NOMO-1 treated with DMSO at 0.1 percent for 48 hours (cell line): ENCODE data around the gene B9D1.

Experiments used
- DNase-seq: peaks from one replicate; lab custom pipeline; 2025; ENCODE audit not compliant: unreplicated experiment; lab: John Stamatoyannopoulos, UW

Gene B9D1

DNA sequence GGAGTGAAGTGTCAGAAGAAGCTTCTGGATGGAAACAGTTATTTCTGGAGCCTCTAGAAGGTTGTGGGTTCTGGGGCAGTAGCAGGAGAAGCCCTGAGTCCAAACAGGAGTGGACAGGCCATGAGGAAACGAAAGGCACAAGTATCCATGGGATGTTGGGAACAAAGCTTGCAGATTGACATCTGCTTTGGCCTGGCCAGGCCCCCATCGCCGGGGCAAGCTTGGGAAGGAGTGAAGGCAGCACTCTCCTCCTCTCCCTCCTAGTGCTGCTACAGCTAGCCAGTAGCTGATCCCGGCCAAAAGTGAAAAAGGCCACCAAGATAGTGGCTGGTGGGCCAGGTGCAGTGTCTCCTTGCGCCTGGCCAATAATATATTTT is 40.4 kb downstream of the B9D1 start:
- no peak for DNase-seq

DNA sequence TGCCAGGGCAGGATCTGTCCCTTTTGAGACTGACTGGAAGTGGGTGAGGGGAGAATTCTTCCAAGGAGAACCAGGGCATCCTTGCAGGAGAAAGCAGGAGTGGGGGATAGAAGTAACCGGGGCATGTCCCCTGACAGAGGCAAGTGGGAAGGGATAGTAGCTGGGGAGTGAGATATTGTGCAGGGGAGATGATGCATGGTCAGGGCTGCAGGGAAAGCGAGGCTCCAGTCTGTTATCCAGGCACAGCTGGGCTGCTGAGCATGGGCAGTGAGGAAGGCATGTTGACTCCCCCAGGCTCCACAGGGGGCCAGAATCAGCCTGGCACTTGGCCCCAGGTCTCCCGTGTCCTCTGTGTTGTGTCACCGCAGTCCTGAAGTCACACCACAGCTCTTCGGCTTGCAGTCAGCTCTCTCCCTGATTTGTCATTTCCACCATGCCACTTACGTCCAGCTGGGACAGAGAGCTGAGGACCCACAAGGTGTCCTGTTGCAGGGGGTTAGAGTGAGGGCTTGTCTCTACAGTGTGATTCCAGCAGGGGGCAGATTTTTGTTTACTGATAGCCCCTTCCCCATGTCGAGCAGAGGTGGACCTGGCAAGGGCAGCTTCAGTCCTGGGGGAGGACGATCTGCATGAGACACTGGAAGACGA is 40.9 kb downstream of the B9D1 start:
- DNase-seq = no peak

DNA sequence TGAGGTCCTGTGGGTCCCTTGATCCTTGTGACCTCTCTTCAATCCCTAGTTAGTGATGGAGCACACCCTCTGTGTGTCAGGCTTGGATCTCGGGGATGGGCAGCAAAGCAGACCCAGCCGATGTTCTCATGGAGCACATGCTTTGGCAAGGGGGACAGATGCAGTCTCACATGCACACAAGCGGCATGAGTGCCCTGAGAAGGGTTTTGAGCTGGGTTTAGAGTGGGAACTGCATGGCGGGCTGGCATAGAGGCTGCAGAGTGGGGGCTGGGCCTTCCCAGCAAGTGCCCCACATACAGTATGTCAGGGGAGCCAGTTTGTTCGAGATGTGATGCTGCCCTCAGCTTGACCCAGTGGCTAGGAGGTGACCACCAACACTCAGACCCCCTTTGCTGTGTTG is 41.6 kb downstream of the B9D1 start:
- DNase-seq = no peak

DNA sequence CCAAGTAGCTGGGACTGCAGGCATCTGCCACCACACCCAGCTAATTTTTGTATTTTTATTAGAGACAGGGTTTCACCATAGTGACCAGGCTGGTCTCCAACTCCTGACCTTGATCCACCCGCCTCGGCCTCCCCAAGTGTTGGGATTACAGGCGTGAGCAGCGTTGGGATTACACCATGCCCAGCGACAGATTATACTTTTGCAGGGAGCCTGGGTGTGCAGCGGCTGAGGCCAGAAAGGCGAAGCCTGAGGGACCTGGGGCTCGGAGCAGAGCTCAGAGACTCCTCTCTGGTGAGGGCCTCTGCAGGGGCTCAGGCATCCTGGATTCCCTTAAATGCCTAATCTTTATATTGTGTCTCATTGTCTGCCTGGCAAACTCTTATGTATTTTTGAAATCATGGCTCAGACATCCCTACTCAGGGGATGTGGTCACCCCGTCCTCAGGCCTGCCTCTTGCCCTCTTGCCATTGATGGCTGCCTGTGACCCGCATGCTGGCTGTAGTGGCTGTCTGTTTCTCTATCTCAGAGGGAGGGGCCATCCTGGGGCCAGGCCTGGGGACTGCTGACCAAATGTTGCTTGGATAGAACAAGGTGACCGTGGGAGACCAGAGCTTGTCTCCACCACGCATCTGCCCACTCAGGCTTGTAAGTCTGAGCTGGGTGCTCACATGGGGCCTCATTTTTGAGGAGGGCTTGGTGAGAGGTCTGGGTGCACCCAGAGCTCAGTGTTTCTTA is 42.6 kb downstream of the B9D1 start:
- DNase-seq = no peak

DNA sequence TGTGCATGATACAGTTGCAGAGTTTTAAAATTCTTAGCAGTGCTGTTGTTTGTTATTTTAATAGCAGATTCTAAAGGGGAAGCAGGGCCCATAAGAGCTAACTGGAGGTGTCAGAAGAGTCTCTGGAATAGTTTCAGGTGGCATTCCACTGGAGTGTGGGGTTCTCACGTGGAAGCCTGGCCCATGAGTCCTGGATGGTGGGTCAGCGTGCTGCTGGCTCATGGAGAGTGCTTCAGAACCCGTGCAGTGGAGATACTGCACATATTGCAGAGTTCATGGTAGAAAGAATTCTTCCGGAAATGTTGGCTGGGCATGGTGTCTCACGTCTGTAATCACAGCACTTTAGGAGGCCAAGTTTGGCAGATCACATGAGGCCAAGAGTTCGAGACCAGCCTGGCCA is 43.9 kb downstream of the B9D1 start:
- DNase-seq = no peak

DNA sequence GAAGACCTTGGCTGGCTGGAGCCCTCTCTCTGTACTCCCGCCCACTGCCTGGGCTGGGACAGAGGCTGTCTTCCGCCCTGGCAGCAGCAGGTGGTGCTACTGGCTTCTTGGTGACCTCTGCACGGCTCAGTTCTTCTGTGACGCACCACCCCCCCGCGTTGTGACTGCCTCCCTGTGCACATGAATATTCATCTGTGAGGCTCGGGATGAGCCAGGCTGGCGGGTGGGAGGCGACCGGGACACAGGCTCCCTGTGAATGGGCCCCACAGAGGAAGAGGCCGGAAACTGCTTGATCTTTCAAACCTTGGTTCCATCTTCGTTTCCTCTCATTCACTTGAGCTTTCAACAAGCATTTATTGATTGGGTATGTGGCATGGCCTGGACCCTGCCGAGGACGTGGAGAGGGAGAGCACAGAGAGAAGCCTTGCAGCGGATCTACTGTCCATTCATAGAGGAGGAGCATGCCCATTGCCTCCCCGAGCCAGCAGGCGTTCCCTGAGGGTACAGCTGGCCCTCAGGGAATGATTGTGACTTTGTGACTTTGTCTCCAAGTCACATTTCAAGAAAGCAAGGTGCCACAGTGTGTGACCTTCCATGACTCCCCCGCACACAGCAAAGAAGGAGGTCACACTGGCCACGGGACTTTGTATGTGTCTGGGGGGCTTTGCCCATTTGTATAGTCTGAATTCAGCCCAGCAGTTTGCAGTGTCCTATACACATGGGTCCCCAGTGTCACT is 45.0 kb downstream of the B9D1 start:
- no peak for DNase-seq

DNA sequence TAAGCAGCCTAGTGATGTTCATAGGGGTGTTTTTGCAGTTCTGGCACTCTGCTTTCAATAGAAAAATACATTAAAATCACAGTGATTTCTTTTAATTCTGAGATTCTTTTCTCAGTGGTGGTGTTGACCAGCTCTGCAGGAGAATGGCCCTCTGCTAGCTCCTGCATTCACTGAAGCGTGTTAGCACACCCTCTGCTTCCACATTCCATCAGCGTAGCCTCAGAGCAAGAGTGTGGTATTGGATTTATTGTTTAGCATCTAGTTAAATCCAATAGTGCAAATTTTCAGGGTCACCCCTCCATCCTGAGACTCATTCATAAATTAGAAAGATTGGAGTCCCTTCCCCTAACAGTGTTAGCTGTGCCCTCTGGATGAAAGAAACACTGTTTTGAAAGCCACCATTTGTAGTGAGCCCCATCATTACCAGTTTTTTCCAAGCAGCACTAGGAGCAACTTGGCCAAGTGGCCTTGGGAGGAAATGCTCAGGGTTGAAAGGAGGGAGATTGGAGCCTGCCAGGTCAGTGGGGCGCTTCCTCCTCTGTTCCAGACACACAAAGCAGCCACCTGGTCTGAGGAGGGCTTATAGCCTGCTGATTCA is 45.7 kb downstream of the B9D1 start:
- DNase-seq = no peak

DNA sequence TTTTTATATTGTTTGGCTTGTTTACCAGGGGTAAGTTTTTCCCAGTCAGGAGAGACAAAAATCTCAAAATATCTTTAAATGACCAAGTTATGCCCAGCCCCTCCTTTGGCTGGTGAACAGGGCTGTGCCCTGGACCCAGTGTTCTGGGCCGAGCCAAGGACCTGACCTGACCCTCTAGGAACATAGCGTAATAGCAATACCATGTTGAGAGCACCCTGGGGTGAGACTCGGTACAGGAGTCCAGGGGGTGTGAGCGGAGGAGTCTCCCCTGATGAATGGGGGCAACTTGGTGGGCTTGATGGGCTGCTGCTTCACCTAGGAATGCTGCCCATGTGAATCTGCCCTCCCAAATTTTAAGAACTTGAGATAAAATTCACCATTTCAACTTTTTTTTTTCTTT is 47.4 kb downstream of the B9D1 start:
- DNase-seq = no peak

DNA sequence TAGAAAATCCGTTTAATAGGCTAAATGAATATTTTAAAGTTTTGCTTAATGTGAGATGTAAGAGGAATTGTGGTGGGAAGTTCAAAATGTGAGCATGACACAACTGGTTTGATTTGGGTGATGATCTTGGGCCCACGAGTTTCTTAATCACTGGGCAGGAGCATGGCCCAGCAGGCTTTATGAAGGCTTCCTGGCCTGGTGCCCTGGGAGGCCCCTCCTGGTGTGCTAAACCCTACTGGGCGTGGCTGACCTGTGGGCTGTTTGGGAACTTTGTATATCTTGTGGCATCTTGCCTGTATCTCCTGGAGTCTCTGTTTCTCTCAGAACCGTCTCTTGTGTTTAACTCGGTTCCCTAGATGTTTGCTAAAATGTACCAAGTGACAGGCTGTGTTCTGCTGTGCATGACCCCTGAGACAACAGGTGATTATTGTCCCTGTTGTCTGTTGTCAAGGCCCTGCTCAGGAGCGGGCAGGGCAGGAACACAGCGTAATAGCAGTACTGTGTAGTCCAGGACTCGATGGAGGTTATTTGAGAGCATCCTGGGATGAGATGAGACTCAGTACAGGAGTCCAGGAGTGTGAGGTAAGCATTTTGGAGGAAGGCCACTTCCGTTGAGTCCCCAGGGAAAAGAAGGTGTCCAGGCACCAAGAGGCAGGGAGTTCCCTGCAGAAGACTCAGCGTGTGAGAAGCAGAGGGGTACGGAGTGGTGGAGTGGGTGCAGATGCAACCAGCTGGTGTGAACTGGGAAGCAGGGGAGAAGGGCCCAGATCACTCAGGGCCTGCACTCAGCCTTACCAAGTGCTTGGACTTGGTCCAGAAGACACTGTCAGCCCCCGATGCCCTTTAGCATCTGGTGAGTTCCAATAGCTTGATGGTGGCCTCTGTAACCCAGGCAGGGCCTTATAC is 48.5 kb downstream of the B9D1 start:
- no peak for DNase-seq

DNA sequence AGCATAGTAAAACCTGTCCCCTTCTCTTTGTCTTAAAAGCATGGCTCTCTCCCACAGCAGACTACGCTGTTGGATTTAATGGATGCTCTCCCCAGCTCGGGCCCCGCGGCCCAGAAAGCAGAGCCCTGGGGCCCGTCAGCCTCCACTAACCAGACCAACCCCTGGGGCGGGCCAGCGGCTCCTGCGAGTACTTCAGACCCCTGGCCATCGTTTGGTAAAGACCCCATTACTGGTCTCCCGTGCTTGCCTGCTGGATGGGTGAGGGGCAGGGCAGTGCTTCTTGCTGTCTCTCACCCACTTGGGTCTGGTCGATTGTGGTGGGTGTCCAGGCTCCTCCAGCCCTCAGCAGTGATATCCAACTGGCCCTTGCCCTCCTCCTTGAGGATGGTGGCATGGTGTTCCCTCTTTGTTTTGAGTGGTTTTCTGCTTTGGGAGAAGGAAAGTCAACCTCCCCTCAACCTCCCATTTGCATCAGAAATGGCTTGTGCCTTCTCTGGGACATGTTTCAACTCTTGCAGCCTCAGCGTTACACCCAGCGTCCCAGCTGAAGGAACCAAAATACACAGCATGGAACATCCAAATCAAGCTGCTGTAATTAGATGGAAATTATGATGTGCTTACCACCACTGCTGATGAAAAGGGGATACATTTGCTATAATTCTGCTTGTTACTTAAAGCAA is 49.3 kb downstream of the B9D1 start:
- no peak for DNase-seq

DNA sequence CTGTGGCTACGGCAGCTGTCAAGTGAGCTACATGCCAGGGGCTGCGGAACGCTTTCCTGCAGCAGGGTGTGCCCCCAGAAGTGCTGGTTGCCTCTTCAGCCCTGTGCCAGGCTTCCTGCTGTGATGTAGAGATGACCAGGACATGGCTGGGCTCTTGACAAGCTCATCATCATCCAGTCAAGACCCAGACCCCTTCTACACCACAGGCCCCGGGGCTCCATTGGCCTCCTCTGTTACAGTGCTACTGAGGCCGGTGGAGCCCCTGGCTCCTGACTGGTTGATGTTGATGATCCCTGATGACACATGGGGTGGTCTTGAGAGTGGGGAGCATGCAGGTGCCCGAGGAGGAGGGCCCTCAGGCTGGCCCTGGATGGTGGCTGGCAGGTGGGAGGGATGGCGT is 50.1 kb downstream of the B9D1 start:
- no peak for DNase-seq

DNA sequence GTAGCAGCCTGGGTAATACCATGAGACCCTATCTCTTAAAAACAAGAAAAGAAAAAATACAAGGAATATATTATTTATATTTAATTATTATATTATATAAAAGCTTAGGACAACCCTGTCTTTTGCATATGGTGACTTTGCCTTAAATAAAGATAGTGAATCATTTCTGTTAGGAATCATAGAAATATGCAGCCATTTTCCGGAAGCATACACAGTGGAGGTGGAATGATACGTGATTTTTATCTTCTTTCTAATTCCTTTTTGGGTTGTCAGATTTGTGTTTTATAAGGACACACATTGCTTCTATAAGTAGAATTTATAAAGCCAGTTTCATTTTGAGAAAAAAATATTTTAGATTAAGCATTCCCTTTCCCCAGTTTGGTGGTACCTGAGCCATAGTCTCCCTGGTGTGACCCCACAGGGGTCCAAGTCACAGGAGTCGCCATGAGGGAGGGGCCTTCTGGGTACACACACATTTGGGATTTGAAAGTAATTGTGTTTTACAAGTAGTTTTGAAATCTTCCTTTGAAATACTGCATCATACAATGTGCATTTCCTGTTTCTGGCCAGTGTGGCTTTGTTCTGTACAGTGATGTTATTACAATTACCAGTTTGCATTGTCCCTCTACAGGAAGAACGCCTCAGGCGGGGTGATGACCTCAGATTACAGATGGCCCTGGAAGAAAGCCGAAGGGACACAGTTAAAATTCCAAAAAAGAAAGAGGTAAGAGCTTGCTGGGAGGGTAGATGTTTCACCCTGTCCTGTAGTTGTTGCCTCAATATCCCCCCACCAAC is 50.9 kb downstream of the B9D1 start:
- DNase-seq = peak; percentile 60

DNA sequence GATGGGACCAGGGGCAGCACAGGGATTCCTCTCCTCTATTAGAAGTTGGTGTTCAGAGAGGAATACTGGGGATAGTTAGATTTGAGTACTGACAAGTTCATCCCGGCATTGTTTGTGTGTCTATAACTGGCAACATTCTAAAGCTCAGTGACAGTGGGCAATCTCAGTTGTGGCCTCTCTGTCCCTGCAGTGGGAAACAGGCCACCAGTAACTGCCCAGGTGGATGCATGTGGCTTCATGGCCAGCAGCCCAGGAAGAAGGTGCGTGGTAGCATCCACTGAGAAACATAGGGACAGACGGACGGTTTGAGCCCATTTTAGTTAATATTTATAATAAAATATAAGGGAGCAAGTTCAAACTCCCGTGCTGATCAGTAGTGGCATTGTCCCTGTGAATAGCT is 51.5 kb downstream of the B9D1 start:
- no peak for DNase-seq

DNA sequence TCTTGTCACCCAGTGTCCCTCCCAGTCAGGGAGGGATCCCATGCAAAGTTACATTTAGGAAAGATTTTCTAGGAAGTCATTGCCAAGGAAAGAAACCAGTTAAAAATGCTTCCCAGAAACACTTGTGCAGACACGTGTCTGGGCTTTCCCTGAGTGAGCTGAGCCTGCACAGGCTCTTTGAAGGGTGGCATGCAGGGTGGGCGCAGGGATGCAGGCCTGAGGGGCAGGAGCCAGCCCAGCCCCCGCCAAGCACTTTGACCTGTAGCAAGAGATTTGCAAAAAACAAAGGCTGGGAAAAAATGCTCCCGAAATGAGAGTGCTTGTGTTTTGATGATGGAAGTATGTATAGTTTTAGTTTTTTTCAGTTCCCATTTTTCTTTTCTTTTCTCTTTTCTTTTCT is 52.4 kb downstream of the B9D1 start:
- no peak for DNase-seq

DNA sequence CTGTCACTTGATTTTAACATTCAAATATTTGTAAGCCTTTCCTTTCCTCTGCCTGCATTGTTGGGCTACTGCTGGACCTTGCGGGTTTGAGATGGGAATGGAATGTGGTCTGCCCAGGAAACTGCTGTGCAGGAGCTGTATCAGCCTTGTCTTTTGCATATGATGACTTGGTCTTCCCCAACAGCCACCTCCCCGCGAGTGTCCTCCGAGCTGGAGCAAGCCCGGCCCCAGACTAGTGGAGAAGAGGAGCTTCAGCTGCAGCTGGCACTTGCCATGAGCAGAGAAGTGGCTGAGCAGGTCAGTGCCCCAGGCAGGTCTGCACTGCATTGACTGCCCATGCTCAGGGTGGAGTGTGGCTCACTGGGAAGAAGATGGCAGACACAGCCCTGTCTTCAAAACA is 52.8 kb downstream of the B9D1 start:
- no peak for DNase-seq

DNA sequence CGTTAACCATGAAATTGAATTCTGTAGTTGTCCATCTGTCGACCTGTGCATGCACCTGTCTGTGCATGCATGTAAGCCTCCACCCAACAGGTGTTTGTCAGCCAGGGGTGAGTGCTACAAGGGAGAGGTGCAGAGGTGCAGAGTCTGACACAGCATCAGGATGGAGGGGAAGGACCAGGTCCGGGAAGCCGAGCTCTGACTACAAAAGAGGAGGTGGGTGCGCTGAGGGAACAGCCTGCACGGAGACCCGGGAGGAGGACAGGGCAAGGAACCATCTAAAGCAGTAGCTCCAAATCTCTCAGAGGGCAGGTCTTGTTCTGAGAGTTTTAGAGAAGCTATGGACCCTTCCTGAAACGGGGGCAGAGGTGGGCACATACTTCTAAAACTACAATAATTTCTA is 54.1 kb downstream of the B9D1 start:
- no peak for DNase-seq

DNA sequence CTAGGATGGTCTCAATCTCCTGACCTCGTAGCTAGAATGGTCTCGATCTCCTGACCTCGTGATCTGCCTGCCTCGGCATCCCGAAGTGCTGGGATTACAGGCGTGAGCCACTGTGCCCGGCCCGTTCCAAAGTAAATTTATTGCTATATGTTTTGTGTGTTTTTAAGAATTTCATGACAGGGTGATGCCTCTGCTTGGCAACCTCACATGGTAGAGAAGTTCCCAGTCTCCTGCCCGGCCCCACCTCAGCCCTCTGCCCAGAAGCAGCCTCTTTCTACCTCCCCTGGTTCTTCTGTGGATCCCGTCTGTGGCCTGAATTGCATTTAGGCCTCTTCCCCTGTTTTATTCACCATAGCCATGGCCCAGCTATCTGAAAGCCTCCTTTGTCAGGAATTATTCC is 55.0 kb downstream of the B9D1 start:
- no peak for DNase-seq

DNA sequence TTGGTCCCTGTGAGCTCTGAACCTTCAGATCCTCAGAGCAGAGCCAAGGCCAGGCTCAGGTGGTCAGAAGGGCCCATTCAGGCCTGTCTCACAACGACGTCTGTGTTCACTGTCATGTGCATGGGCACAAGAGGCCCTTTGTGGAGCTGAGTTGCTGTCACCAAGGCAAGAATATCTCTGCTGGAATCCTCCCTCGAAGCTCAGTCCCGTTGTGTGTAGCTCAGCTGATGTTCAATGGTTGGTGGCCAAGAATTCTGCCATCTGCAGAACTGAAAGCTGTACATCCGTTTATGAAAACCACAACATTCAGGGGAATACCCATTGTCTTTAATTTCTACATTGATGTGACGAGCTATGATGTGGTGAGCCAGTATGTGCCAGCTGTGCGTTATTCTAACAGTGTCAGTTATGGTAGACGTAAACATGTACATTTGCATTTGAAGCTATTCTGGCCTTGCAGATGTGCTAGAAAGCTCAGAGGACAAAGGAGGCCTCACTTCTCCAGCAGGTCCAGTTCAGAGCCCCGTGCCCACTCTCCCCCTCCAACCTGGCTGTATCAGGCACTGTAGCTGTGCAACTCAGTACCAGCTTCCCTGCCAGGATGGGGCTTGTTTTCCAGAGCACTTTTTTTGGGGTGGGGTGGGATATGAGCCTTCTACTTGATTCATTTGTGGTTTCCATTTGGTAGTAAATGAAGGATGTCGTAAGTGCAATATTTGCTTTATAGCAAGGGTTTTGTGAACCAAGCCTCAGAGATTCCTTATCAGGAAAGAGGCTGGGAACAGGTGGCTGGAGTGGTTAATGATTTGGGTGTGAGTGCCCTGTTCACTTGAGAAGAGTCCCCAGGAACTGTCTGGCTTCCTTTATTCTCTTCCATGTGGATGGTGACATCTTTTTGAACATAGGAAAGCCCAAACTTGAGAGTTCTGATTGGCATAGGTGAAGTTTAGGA is 56.1 kb downstream of the B9D1 start:
- peak; percentile 85 for DNase-seq
